ENCODE results near the gene CCDC154.
"Not testable (repeated sequence)": the region's sequence is repeated elsewhere in the genome, so short reads cannot be mapped to it uniquely, and the experiment has no call there.

Gene CCDC154

DNA sequence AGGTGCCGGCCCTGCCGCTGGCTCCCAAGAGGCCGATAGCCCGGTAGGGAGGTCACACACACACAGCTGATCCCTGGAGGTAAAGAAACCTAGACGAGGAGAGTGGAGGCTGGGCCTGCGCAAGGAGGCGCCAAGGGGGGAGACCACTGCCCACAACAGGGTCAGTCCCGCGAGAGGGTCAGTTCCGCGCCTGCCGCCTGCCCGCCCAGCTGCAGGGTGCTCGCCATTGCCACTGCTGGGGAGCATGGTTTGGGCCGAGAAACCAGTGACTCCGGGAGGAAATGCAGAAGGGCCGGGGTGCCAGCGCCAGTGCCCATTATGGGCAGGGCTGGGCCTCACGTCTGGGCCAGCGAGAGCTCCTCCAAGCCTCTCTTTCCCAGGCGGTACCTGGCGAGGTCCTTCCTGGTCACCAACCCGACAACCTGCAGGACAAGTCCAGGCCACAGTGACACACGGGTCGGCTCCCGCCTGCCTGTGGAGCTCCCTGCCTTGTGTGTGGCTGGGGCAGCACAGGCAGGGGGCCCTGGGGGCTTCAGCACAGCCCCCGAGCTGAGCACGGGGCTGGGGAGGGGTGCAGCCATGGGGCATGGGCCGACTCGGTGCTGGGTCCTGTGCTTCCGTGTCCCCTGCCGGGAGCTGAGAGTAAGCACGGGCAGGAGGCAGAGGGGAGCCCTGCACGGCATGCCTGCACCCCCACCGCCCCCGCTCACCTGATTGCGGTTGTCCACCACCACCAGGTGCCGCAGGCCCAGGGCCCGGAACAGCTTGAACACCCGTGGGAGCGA, 2.1 kb upstream of the CCDC154 start:
- no peak overlapping the region for H3K27ac ChIP-seq
- no peak for TF ChIP-seq ZFX (IDR thresholded peaks at IDR 0.05)
- TF ChIP-seq, protein P1, sequence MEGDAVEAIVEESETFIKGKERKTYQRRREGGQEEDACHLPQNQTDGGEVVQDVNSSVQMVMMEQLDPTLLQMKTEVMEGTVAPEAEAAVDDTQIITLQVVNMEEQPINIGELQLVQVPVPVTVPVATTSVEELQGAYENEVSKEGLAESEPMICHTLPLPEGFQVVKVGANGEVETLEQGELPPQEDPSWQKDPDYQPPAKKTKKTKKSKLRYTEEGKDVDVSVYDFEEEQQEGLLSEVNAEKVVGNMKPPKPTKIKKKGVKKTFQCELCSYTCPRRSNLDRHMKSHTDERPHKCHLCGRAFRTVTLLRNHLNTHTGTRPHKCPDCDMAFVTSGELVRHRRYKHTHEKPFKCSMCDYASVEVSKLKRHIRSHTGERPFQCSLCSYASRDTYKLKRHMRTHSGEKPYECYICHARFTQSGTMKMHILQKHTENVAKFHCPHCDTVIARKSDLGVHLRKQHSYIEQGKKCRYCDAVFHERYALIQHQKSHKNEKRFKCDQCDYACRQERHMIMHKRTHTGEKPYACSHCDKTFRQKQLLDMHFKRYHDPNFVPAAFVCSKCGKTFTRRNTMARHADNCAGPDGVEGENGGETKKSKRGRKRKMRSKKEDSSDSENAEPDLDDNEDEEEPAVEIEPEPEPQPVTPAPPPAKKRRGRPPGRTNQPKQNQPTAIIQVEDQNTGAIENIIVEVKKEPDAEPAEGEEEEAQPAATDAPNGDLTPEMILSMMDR (conservative IDR thresholded peaks at IDR 0.05) = no peak

- TF ChIP-seq, protein P1 (conservative IDR thresholded peaks at IDR 0.05) = no peak
- TF ChIP-seq ZFX (IDR thresholded peaks at IDR 0.05) = no peak
Observed at GRCh38 chr16:1445518-1446203, 1.3 kb upstream of the CCDC154 start.

GRCh38 chr16:1444730-1445517, 568 bp upstream of the CCDC154 start:
- no peak overlapping the region for H3K27ac ChIP-seq
- TF ChIP-seq ZFX (IDR thresholded peaks at IDR 0.05) = no peak
- TF ChIP-seq, protein P1 (conservative IDR thresholded peaks at IDR 0.05) = no peak

More at GRCh38 chr16:1445518-1446203, 1.3 kb upstream of the CCDC154 start:
- H3K27ac ChIP-seq = no peak overlapping the region

DNA sequence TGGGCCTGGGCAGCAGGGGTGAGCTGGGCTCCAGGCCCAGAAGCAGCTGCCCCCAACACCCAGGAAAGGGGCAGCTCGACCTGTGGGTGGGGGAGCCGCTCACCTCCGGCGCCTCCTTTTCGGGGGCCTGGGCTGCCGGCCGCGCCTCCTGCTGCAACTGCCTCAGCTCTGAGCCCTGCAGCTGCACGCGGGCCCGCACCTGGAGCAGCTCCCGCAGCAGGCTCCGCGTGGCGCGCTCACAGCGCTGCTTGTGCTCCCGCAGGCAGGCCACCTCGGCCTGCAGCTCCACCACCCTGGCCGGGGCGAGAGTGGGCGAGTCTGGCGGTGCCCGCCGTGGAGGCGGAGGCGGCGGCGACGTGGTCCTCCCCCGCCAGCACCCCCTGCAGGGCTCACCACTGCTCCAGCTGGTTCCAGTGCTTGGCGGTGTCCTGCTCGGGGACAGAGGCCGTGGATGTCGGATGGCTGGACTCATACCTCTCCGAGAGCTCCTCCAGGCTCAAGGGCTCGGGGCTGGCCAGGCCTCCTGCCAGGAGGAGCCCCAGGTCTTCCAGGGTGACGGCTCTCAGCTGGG, 868 bp downstream of the CCDC154 start:
- no peak for TF ChIP-seq ZFX (IDR thresholded peaks at IDR 0.05)
- TF ChIP-seq, protein P1 (conservative IDR thresholded peaks at IDR 0.05) = no peak
- H3K27ac ChIP-seq = no peak overlapping the region

- no peak overlapping the region for H3K27ac ChIP-seq
- TF ChIP-seq, protein P1 (conservative IDR thresholded peaks at IDR 0.05) = no peak
- no peak for TF ChIP-seq ZFX (IDR thresholded peaks at IDR 0.05)
Observed at GRCh38 chr16:1442697-1443096, 1.7 kb downstream of the CCDC154 start.

DNA sequence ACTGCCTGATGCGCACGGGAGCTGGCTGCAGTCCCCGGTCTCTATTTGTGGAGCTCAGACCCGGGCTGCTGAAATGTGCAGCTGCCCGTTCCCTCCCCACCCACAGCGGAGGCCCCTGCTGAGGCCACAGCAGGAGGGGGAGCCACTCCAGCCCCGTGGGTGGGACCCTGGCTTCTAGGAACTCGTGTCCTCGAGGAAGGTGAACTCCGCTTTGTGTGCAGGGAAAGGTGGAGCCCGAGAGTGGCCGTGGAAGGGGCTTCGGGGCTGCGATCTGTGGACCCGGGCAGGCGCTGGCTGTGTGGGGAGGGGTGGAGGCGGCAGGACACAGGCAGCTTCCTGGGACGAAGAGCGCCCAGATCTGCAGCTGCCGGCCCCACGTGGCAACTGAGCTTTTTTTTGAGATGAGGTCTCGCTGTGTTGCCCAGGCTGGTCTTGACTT, 2.9 kb downstream of the CCDC154 start:
- TF ChIP-seq, protein P1 (conservative IDR thresholded peaks at IDR 0.05) = no peak
- TF ChIP-seq ZFX (IDR thresholded peaks at IDR 0.05) = no peak
- no peak overlapping the region for H3K27ac ChIP-seq

GRCh38 chr16:1439699-1440074, 4.7 kb downstream of the CCDC154 start:
- H3K27ac ChIP-seq = not testable (repeated sequence)

Measured in C4-2B (cell line).